HG03280 (cell line): ENCODE measurements around the gene KRT77.

Source experiments
- ATAC-seq: cut with Tn5 transposase; IDR thresholded peaks from one replicate; pipeline ENCODE4 v1.9.1; 2021; ENCODE audit warnings: mild to moderate bottlenecking, moderate library complexity; ENCODE audit not compliant: unreplicated experiment

Gene KRT77

GRCh38 chr12:52659395-52659794 lies 43.9 kb downstream of the KRT77 start:
- ATAC-seq, result no peak

GRCh38 chr12:52658196-52658595 lies 45.1 kb downstream of the KRT77 start:
- ATAC-seq, result no peak

GRCh38 chr12:52657250-52657902 lies 45.9 kb downstream of the KRT77 start:
- no peak for ATAC-seq

GRCh38 chr12:52656616-52657015 lies 46.7 kb downstream of the KRT77 start:
- ATAC-seq, result no peak

- ATAC-seq, result no peak
These were observed 47.6 kb downstream of the KRT77 start for GRCh38 chr12:52655720-52656124.

- no peak for ATAC-seq
These were observed 48.1 kb downstream of the KRT77 start for GRCh38 chr12:52655251-52655650.

GRCh38 chr12:52651726-52652261 lies 51.5 kb downstream of the KRT77 start, which contains the start of gene KRT2:
TSS of gene KRT2 (minus strand) at chr12:52652211. CDS start at chr12:52652142, 69 bp downstream.
- ATAC-seq, result no peak

- ATAC-seq, result no peak
These were observed 52.7 kb downstream of the KRT77 start for GRCh38 chr12:52650520-52651081.

- no peak for ATAC-seq
These were observed 54.3 kb downstream of the KRT77 start for GRCh38 chr12:52649066-52649465.

- no peak for ATAC-seq
These were observed 55.2 kb downstream of the KRT77 start for GRCh38 chr12:52648012-52648550.

- ATAC-seq, result no peak
These were observed 55.7 kb downstream of the KRT77 start for GRCh38 chr12:52647601-52648000.

GRCh38 chr12:52646613-52647012 lies 56.7 kb downstream of the KRT77 start:
- no peak for ATAC-seq

GRCh38 chr12:52645982-52646381 lies 57.3 kb downstream of the KRT77 start:
- no peak for ATAC-seq

GRCh38 chr12:52645120-52645761 lies 58.1 kb downstream of the KRT77 start:
- ATAC-seq, result no peak

GRCh38 chr12:52644078-52644415 lies 59.3 kb downstream of the KRT77 start:
- ATAC-seq, result no peak

- no peak for ATAC-seq
These were observed 59.9 kb downstream of the KRT77 start for GRCh38 chr12:52643233-52644077.

GRCh38 chr12:52641468-52641867 lies 61.9 kb downstream of the KRT77 start:
- no peak for ATAC-seq
